ENCODE measurements around the gene MED26. TPM values are rescaled to one million over a fixed set of nuclear protein-coding genes. Genes with fewer than 3 reads are reported as not detected.

The MED26 gene
- total RNA-seq, 1 donor from 2014 or later, result 13.3 TPM

GRCh38 chr19:16594131-16594586 is 33.8 kb downstream of the MED26 start:
- H3K4me1 Mint-ChIP-seq (ENCODE audit: unreplicated experiment), result peaks cover 54% of the 10 kb centered on the region
- TF ChIP-seq CTCF (IDR thresholded peaks at IDR 0.05; ENCODE audit: unreplicated experiment), result no peak
- H3K9me3 Mint-ChIP-seq (ENCODE audit: unreplicated experiment), result no peaks in the 10 kb centered on the region
- no peak for DNase-seq (ENCODE audit: low spot score)
- peaks cover 3% of the 10 kb centered on the region for H3K36me3 Mint-ChIP-seq (ENCODE audit: low read depth, unreplicated experiment)
- no peak overlapping the region for H3K4me3 Mint-ChIP-seq (ENCODE audit: unreplicated experiment)
- peaks cover 9% of the 10 kb centered on the region for H3K27me3 Mint-ChIP-seq (ENCODE audit: unreplicated experiment)
- H3K27ac Mint-ChIP-seq (ENCODE audit: unreplicated experiment), result no peak overlapping the region

GRCh38 chr19:16593181-16593580 is 34.8 kb downstream of the MED26 start:
- peaks cover 62% of the 10 kb centered on the region for H3K4me1 Mint-ChIP-seq (ENCODE audit: unreplicated experiment)
- no peaks in the 10 kb centered on the region for H3K36me3 Mint-ChIP-seq (ENCODE audit: low read depth, unreplicated experiment)
- H3K4me3 Mint-ChIP-seq (ENCODE audit: unreplicated experiment), result no peak overlapping the region
- TF ChIP-seq CTCF (IDR thresholded peaks at IDR 0.05; ENCODE audit: unreplicated experiment), result no peak
- H3K27me3 Mint-ChIP-seq (ENCODE audit: unreplicated experiment), result peaks cover 9% of the 10 kb centered on the region
- H3K27ac Mint-ChIP-seq (ENCODE audit: unreplicated experiment), result peak overlapping the region; percentile 64
- no peaks in the 10 kb centered on the region for H3K9me3 Mint-ChIP-seq (ENCODE audit: unreplicated experiment)
- DNase-seq (ENCODE audit: low spot score), result no peak

GRCh38 chr19:16591803-16592556 is 36.0 kb downstream of the MED26 start:
- DNase-seq (ENCODE audit: low spot score), result no peak
- Mint-ChIP-seq H3K9me3 (ENCODE audit: unreplicated experiment) (no peaks in the 10 kb centered on the region), H3K4me1 (ENCODE audit: unreplicated experiment) (peaks cover 71% of the 10 kb centered on the region), H3K27ac (ENCODE audit: unreplicated experiment) (no peak overlapping the region), H3K27me3 (ENCODE audit: unreplicated experiment) (peaks cover 9% of the 10 kb centered on the region), H3K36me3 (ENCODE audit: low read depth, unreplicated experiment) (no peaks in the 10 kb centered on the region), H3K4me3 (ENCODE audit: unreplicated experiment) (no peak overlapping the region)
- no peak for TF ChIP-seq CTCF (IDR thresholded peaks at IDR 0.05; ENCODE audit: unreplicated experiment)

- Mint-ChIP-seq H3K4me3 (ENCODE audit: unreplicated experiment) (no peak overlapping the region), H3K27ac (ENCODE audit: unreplicated experiment) (no peak overlapping the region), H3K9me3 (ENCODE audit: unreplicated experiment) (no peaks in the 10 kb centered on the region), H3K4me1 (ENCODE audit: unreplicated experiment) (peaks cover 79% of the 10 kb centered on the region), H3K27me3 (ENCODE audit: unreplicated experiment) (peaks cover 9% of the 10 kb centered on the region), H3K36me3 (ENCODE audit: low read depth, unreplicated experiment) (no peaks in the 10 kb centered on the region)
- DNase-seq (ENCODE audit: low spot score), result no peak
- TF ChIP-seq CTCF (IDR thresholded peaks at IDR 0.05; ENCODE audit: unreplicated experiment), result no peak
These were observed 36.9 kb downstream of the MED26 start for GRCh38 chr19:16590876-16591802.

Data from endothelial cell (in vitro differentiated cells).